ELF-1 (cell line): Measurements from ENCODE around the gene PCDHGA1.

Experiments used
- DNase-seq: peaks from one replicate; pipeline ENCODE4 v3.0.0-alpha.2; 2016; ENCODE audit warnings: low read depth, low spot score

Gene PCDHGA1

GRCh38 chr5:141512911-141513626, 182.8 kb downstream of the PCDHGA1 start:
- peak; percentile 62 for DNase-seq

- DNase-seq: no peak
These were observed 183.5 kb downstream of the PCDHGA1 start for GRCh38 chr5:141513627-141514329.

GRCh38 chr5:141514330-141515133, 184.2 kb downstream of the PCDHGA1 start:
- DNase-seq: peak; percentile 97

GRCh38 chr5:141515141-141515540, 184.8 kb downstream of the PCDHGA1 start:
- DNase-seq: no peak

GRCh38 chr5:141515946-141516671, 185.8 kb downstream of the PCDHGA1 start:
- DNase-seq: no peak

GRCh38 chr5:141516672-141517025, 186.3 kb downstream of the PCDHGA1 start:
- peak; percentile 58 for DNase-seq

- no peak for DNase-seq
These were observed 187.0 kb downstream of the PCDHGA1 start for GRCh38 chr5:141517312-141517711.

GRCh38 chr5:141517880-141518617, 187.7 kb downstream of the PCDHGA1 start:
- DNase-seq: no peak

GRCh38 chr5:141518618-141519015, 188.3 kb downstream of the PCDHGA1 start:
- DNase-seq: no peak

- no peak for DNase-seq
These were observed 189.6 kb downstream of the PCDHGA1 start for GRCh38 chr5:141519605-141520565.

- DNase-seq: no peak
These were observed 191.0 kb downstream of the PCDHGA1 start for GRCh38 chr5:141521244-141521781.

GRCh38 chr5:141522301-141522700, 192.0 kb downstream of the PCDHGA1 start:
- no peak for DNase-seq

GRCh38 chr5:141523991-141524390, 193.7 kb downstream of the PCDHGA1 start:
- no peak for DNase-seq

GRCh38 chr5:141524604-141525597, 194.6 kb downstream of the PCDHGA1 start:
- DNase-seq: peak; percentile 100

- no peak for DNase-seq
These were observed 195.3 kb downstream of the PCDHGA1 start for GRCh38 chr5:141525653-141526052.

- no peak for DNase-seq
These were observed 197.1 kb downstream of the PCDHGA1 start for GRCh38 chr5:141527426-141527825.

- no peak for DNase-seq
These were observed 198.1 kb downstream of the PCDHGA1 start for GRCh38 chr5:141528291-141528984.

GRCh38 chr5:141529002-141529401, 198.7 kb downstream of the PCDHGA1 start:
- no peak for DNase-seq
